Testis (tissue), 3 donors: ENCODE data around the gene PLA2G4E. TPM values are rescaled to one million over a fixed set of nuclear protein-coding genes. Genes with fewer than 3 reads are reported as not detected.

ENCODE experiments used
- DNase-seq: peaks from one replicate; pipeline ENCODE4 v3.0.0-alpha.2; 2019
- H3K27ac ChIP-seq, 2 donors: fragments of 200-600 bp; sonication (generic); one replicate each; pipeline ENCODE4 v1.5.1; 2019
- H3K27me3 ChIP-seq: fragments of 200-600 bp; sonication (generic); one replicate; pipeline ENCODE4 v1.5.1; 2019
- H3K36me3 ChIP-seq: fragments of 200-600 bp; sonication (generic); one replicate; pipeline ENCODE4 v1.5.1; 2017; ENCODE audit warnings: low read depth; ENCODE audit errors: missing control alignments
- H3K4me1 ChIP-seq: fragments of 200-600 bp; sonication (generic); one replicate; pipeline ENCODE4 v1.5.1; 2019
- H3K4me3 ChIP-seq, 2 donors: fragments of 200-600 bp; sonication (generic); one replicate each; pipeline ENCODE4 v1.5.1; 2017 to 2019
- H3K9me3 ChIP-seq: fragments of 200-600 bp; sonication (generic); one replicate; pipeline ENCODE4 v1.5.1; 2017
- CTCF ChIP-seq, 3 experiments: fragments of 450-650 bp in 2 of 3; fragments of 200-600 bp in 1 of 3; sonication (generic) in 1 of 3; IDR thresholded peaks; one replicate each; pipeline ENCODE4 v1.5.1; 2016 to 2019; ENCODE audit warnings: antibody characterized with exemption in 3 of 3, mild to moderate bottlenecking in 2 of 3, moderate library complexity in 1 of 3
- POLR2A ChIP-seq: fragments of 450-650 bp; IDR thresholded peaks from one replicate; pipeline ENCODE4 v1.6.1; 2017; ENCODE audit warnings: antibody characterized with exemption, mild to moderate bottlenecking, moderate library complexity
- WGBS, 2 donors: methylation state at CpG; one replicate each; pipeline ENCODE4 v1.1.5; 2018; 5-methylcytosine and 5-hydroxymethylcytosine counted together
- intact Hi-C: fragments of 100-400 bp; cut with DNase I; formaldehyde crosslinking; loops from one replicate; pipeline ENCODE4 v1.15.1; 2023; ENCODE audit warnings: low total_unique reads
- polyA plus RNA-seq: library from polyadenylated mRNA; stranded (reverse); fragments of 350-450 nt; fragmentation: Illumina TruSeq; extraction: RNeasy Lipid Tissue Mini Kit (QIAGEN cat#74804); gene quantifications from one replicate; pipeline ENCODE4 v1.2.3, GENCODE V29; 2014; ENCODE audit warnings: low read depth, low replicate concordance; ENCODE audit not compliant: insufficient read depth
- total RNA-seq, 2 donors: library from RNA; depleted of rRNA; stranded (reverse); fragments of >200 nt; gene quantifications; one replicate each; pipeline ENCODE4 v1.2.3, GENCODE V29; 2016

Gene PLA2G4E
- total and polyA plus RNA-seq, 3 donors from 2014 or later, result 0.31 to 0.71 (median 0.67) TPM

- peaks cover 5% of the 10 kb centered on the region for H3K4me1 ChIP-seq
- intact Hi-C loops, result no loop called here
- H3K27me3 ChIP-seq, result no peaks in the 10 kb centered on the region
- H3K36me3 ChIP-seq, result no peaks in the 10 kb centered on the region
- DNase-seq, result no peak
- H3K4me3 ChIP-seq, result no peak overlapping the region
- H3K9me3 ChIP-seq, result no peaks in the 10 kb centered on the region
- TF ChIP-seq POLR2A (no peak), CTCF (IDR thresholded peaks at IDR 0.05) (no peak)
- 74 to 85% methylated on average over 8 of the region's 8 CpGs for WGBS, 2 donors
- H3K27ac ChIP-seq, result no peak overlapping the region
Measured at GRCh38 chr15:42034628-42035434, 14.0 kb upstream of the PLA2G4E start.

- intact Hi-C loops, result no loop called here
- Histone ChIP-seq H3K9me3 (no peaks in the 10 kb centered on the region), H3K4me1 (peaks cover 5% of the 10 kb centered on the region), H3K27me3 (no peaks in the 10 kb centered on the region), H3K36me3 (no peaks in the 10 kb centered on the region), H3K27ac (no peak overlapping the region), H3K4me3 (no peak overlapping the region)
- WGBS, 2 donors, result 36 to 50% methylated on average over 1 of the region's 3 CpGs
- TF ChIP-seq CTCF (IDR thresholded peaks at IDR 0.05), result no peak
- TF ChIP-seq POLR2A, result no peak
- no peak for DNase-seq
Measured at GRCh38 chr15:42033214-42033873, 12.5 kb upstream of the PLA2G4E start.

- WGBS, 2 donors, result 73 to 76% methylated on average over 9 of the region's 9 CpGs
- intact Hi-C loops, result no loop called here
- no peaks in the 10 kb centered on the region for H3K36me3 ChIP-seq
- no peak overlapping the region for H3K27ac ChIP-seq
- no peak for TF ChIP-seq POLR2A
- no peak for TF ChIP-seq CTCF (IDR thresholded peaks at IDR 0.05)
- H3K27me3 ChIP-seq, result no peaks in the 10 kb centered on the region
- no peak for DNase-seq
- H3K4me3 ChIP-seq, result no peak overlapping the region
- H3K9me3 ChIP-seq, result no peaks in the 10 kb centered on the region
- H3K4me1 ChIP-seq, result peaks cover 5% of the 10 kb centered on the region
Measured at GRCh38 chr15:42032376-42033213, 11.8 kb upstream of the PLA2G4E start.

- H3K27me3 ChIP-seq, result no peaks in the 10 kb centered on the region
- H3K27ac ChIP-seq, result no peak overlapping the region
- intact Hi-C loops, result no loop called here
- H3K4me1 ChIP-seq, result peaks cover 5% of the 10 kb centered on the region
- no peak for DNase-seq
- H3K36me3 ChIP-seq, result no peaks in the 10 kb centered on the region
- 71 to 76% methylated on average over 6 of the region's 6 CpGs for WGBS, 2 donors
- TF ChIP-seq POLR2A (no peak), CTCF (IDR thresholded peaks at IDR 0.05) (no peak)
- no peaks in the 10 kb centered on the region for H3K9me3 ChIP-seq
- no peak overlapping the region for H3K4me3 ChIP-seq
Measured at GRCh38 chr15:42031198-42031915, 10.5 kb upstream of the PLA2G4E start.
